Measurements from ENCODE around the gene SNAPC2.
A peak's percentile ranks its signal among the peaks of the same experiment; 100 is the strongest.

Gene SNAPC2

GRCh38 chr19:7971553-7972520 lies 51.7 kb downstream of the SNAPC2 start:
- peak; percentile 19 for DNase-seq
